A549 (cell line): ENCODE results near the gene CYP3A4. TPM values are rescaled to one million over a fixed set of nuclear protein-coding genes. Genes with fewer than 3 reads are reported as not detected.

Experiments used
- ATAC-seq, 2 experiments: fragments of 200-7000 bp in 1 of 2; fragments of >200 bp in 1 of 2; cut with Nextera tagmentation in 1 of 2; cut with Tn5 transposase in 1 of 2; 3 replicates each; pipeline versions ENCODE4 v1.8.0 to v1.9.1; 2018 to 2020; ENCODE audit warnings: mild to moderate bottlenecking in 1 of 2, moderate library complexity in 1 of 2
- CTCF ChIA-PET: fragments of 300-600 bp; sonication (Branson Sonifier 250); formaldehyde crosslinking; extraction: SDS; loops from one replicate; lab custom pipeline; 2021; ENCODE audit warnings: antibody characterized with exemption, inconsistent platforms; lab: Yijun Ruan, JAX
- POLR2A ChIA-PET: fragments of 350-600 bp; formaldehyde crosslinking; extraction: SDS; loops from one replicate; lab custom pipeline; 2021; ENCODE audit warnings: antibody characterized with exemption, inconsistent platforms; lab: Yijun Ruan, JAX
- DNase-seq, 2 experiments: peaks; one replicate each; pipeline versions ENCODE4 v3.0.0 to v3.0.0-alpha.2; 2011 to 2016; ENCODE audit warnings: low read depth in 1 of 2, low spot score in 1 of 2
- FAIRE-seq: peaks from 2 replicates; lab custom pipeline; 2011; peaks lifted over from hg19 to GRCh38; lab: Jason Lieb, UNC
- H3K27ac ChIP-seq, 2 experiments: fragments of >200 bp; sonication (Bioruptor Twin); formaldehyde crosslinking; 3 replicates each; pipeline ENCODE4 v1.5.1; 2016 to 2017
- H3K4me1 ChIP-seq: fragments of >200 bp; sonication (Bioruptor Twin); formaldehyde crosslinking; 3 replicates; pipeline ENCODE4 v1.6.1; 2016
- H3K4me2 ChIP-seq: fragments of >200 bp; sonication (Bioruptor Twin); formaldehyde crosslinking; 3 replicates; pipeline ENCODE4 v1.6.1; 2016
- H3K4me3 ChIP-seq: fragments of >200 bp; sonication (Bioruptor Twin); formaldehyde crosslinking; 3 replicates; pipeline ENCODE4 v1.5.1; 2016
- H3K9me3 ChIP-seq: fragments of >200 bp; sonication (Bioruptor Twin); formaldehyde crosslinking; 3 replicates; pipeline ENCODE4 v1.6.1; 2016
- E2F6 ChIP-seq: IDR thresholded peaks from 2 replicates; pipeline ENCODE4 v1.6.1; 2012; ENCODE audit warnings: low read depth, borderline replicate concordance
- EHF ChIP-seq: fragments of 250-450 bp; sonication (Bioruptor Pico); IDR thresholded peaks from 2 replicates; pipeline ENCODE4 v1.5.0; 2020; ENCODE audit warnings: mild to moderate bottlenecking
- EP300 ChIP-seq, 2 experiments: fragments of >200 bp; sonication (Bioruptor Twin); formaldehyde crosslinking; IDR thresholded peaks; 2 replicates in 1 of 2; 3 replicates in 1 of 2; pipeline ENCODE4 v1.6.1; 2016 to 2017
- ESRRA ChIP-seq: fragments of 150-350 bp; IDR thresholded peaks from 2 replicates; pipeline ENCODE4 v1.6.1; 2014; ENCODE audit warnings: mild to moderate bottlenecking, low read length, borderline replicate concordance
- FOSL2 ChIP-seq, 2 experiments: fragments of 450-650 bp in 1 of 2; fragments of >200 bp in 1 of 2; sonication (Bioruptor Twin) in 1 of 2; formaldehyde crosslinking; IDR thresholded peaks; 2 replicates each; pipeline versions ENCODE4 v1.5.0 to v1.6.1; 2016 to 2020; ENCODE audit warnings: mild to moderate bottlenecking in 1 of 2, moderate library complexity in 1 of 2
- FOXS1 ChIP-seq: fragments of 250-450 bp; sonication (Bioruptor Pico); IDR thresholded peaks from 2 replicates; pipeline ENCODE4 v1.5.0; 2020; ENCODE audit warnings: mild to moderate bottlenecking, moderate library complexity
- HOXB13 ChIP-seq: fragments of 250-450 bp; sonication (Bioruptor Pico); IDR thresholded peaks from 2 replicates; pipeline ENCODE4 v1.5.0; 2020; ENCODE audit warnings: low read depth, mild to moderate bottlenecking, moderate library complexity
- JUN ChIP-seq, 2 experiments: fragments of >200 bp; sonication (Bioruptor Twin); formaldehyde crosslinking; IDR thresholded peaks; 2 replicates in 1 of 2; 3 replicates in 1 of 2; pipeline ENCODE4 v1.6.1; 2016 to 2017
- JUNB ChIP-seq: fragments of >200 bp; sonication (Bioruptor Twin); formaldehyde crosslinking; IDR thresholded peaks from 2 replicates; pipeline ENCODE4 v1.6.1; 2016
- MAFK ChIP-seq: fragments of 450-650 bp; IDR thresholded peaks from 2 replicates; pipeline ENCODE4 v1.6.1; 2014; ENCODE audit not compliant: partially characterized antibody
- MAZ ChIP-seq: fragments of 150-350 bp; IDR thresholded peaks from 2 replicates; pipeline ENCODE4 v1.6.1; 2014; ENCODE audit warnings: antibody characterized with exemption, low read depth, low read length, borderline replicate concordance
- MYC ChIP-seq: IDR thresholded peaks from 2 replicates; pipeline ENCODE4 v1.6.1; 2012; ENCODE audit warnings: mild to moderate bottlenecking, inconsistent platforms, low read length, improper control_type of control experiment, borderline replicate concordance
- NPAS2 ChIP-seq: fragments of 250-450 bp; sonication (Bioruptor Pico); IDR thresholded peaks from 2 replicates; pipeline ENCODE4 v1.8.0; 2022; ENCODE audit warnings: mild to moderate bottlenecking, moderate library complexity, borderline replicate concordance
- PBX3 ChIP-seq: IDR thresholded peaks from 2 replicates; pipeline ENCODE4 v1.6.1; 2012
- PHF8 ChIP-seq: fragments of 200-600 bp; sonication (generic); IDR thresholded peaks from 2 replicates; pipeline ENCODE4 v1.6.1; 2016; ENCODE audit warnings: low read depth, mild to moderate bottlenecking, antibody characterized with exemption, moderate library complexity, borderline replicate concordance
- RARB ChIP-seq: fragments of 250-450 bp; sonication (Bioruptor Pico); IDR thresholded peaks from 2 replicates; pipeline ENCODE4 v1.8.0; 2021; ENCODE audit warnings: mild to moderate bottlenecking, moderate library complexity
- RCOR1 ChIP-seq: fragments of 150-350 bp; IDR thresholded peaks from 2 replicates; pipeline ENCODE4 v1.6.1; 2014; ENCODE audit warnings: antibody characterized with exemption, low read length, low read depth
- REST ChIP-seq: fragments of 200-600 bp; sonication (generic); IDR thresholded peaks from 2 replicates; pipeline ENCODE4 v1.6.1; 2016; ENCODE audit warnings: antibody characterized with exemption, mild to moderate bottlenecking, moderate library complexity
- TFCP2L1 ChIP-seq: fragments of 250-450 bp; sonication (Bioruptor Pico); IDR thresholded peaks from 2 replicates; pipeline ENCODE4 v1.5.0; 2021; ENCODE audit warnings: mild to moderate bottlenecking
- ZC3H11A ChIP-seq: fragments of 450-650 bp; IDR thresholded peaks from 2 replicates; pipeline ENCODE4 v1.6.1; 2014; ENCODE audit warnings: antibody characterized with exemption, mild to moderate bottlenecking
- ZFP36 ChIP-seq: fragments of 450-650 bp; IDR thresholded peaks from 2 replicates; pipeline ENCODE4 v1.6.1; 2014; ENCODE audit warnings: borderline replicate concordance; ENCODE audit not compliant: partially characterized antibody
- WGBS: methylation state at CpG from one replicate; pipeline ENCODE4 v1.1.6; 2017; ENCODE audit errors: missing lambda C conversion rate; 5-methylcytosine and 5-hydroxymethylcytosine counted together
- polyA plus RNA-seq, 4 experiments: library from polyadenylated mRNA; depleted of rRNA in 3 of 4; stranded (reverse); fragments of >200 nt; fragmentation: RNase III in 1 of 4; extraction: RNeasy Plus Mini Kit Qiagen cat#74134 plus additional on column Dnase treatment in 1 of 4; gene quantifications; 2 replicates in 3 of 4; 3 replicates in 1 of 4; pipeline ENCODE4 v1.2.3, GENCODE V29; 2011 to 2017
- TF ChIP-seq, protein P1 (sequence below): fragments of 250-450 bp; sonication (Bioruptor Pico); IDR thresholded peaks from 2 replicates; pipeline ENCODE4 v1.5.0; 2020; ENCODE audit warnings: low read depth, mild to moderate bottlenecking, moderate library complexity

CYP3A4 gene
- polyA plus RNA-seq, 2 of the 4 experiments (the other 2 are of a cell fraction): 0.03 TPM; not detected in 1

GRCh38 chr7:99709838-99710578, 74.0 kb downstream of the CYP3A4 start:
- Histone ChIP-seq H3K4me3 (no peak overlapping the region), H3K27ac (no peak overlapping the region)
- no peak for FAIRE-seq
- CTCF ChIA-PET: no interaction called here
- no peak for TF ChIP-seq FOXS1 (CRISPR knock-in tag)
- no peak for TF ChIP-seq RARB (CRISPR knock-in tag)
- TF ChIP-seq MYC: no peak
- TF ChIP-seq, all 56 proteins: peak for 0
- no peak overlapping the region for H3K4me2 ChIP-seq
- POLR2A ChIA-PET: no interaction called here
- H3K9me3 ChIP-seq: 0 out of 3 replicates have a peak, but pooled peaks cover 4% of the 10 kb centered on the region
- 64% methylated on average over 2 of the region's 2 CpGs for WGBS
- ATAC-seq (no peak), DNase-seq (no peak)
- H3K4me1 ChIP-seq: no peaks in the 10 kb centered on the region

- H3K4me3 ChIP-seq: no peak overlapping the region
- CTCF ChIA-PET: no interaction called here
- no peaks in the 10 kb centered on the region for H3K9me3 ChIP-seq
- FAIRE-seq: no peak
- H3K27ac ChIP-seq: no peak overlapping the region
- no peak overlapping the region for H3K4me2 ChIP-seq
- POLR2A ChIA-PET: no interaction called here
- TF ChIP-seq, protein P1, sequence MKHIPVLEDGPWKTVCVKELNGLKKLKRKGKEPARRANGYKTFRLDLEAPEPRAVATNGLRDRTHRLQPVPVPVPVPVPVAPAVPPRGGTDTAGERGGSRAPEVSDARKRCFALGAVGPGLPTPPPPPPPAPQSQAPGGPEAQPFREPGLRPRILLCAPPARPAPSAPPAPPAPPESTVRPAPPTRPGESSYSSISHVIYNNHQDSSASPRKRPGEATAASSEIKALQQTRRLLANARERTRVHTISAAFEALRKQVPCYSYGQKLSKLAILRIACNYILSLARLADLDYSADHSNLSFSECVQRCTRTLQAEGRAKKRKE: no peak
- TF ChIP-seq FOSL2 (IDR thresholded peaks at IDR 0.05): no peak
- no peak for TF ChIP-seq FOSL2 (CRISPR knock-in tag; IDR thresholded peaks at IDR 0.05)
- TF ChIP-seq RCOR1: no peak
- TF ChIP-seq MAFK: no peak
- TF ChIP-seq MYC: no peak
- no peak for TF ChIP-seq EHF (CRISPR knock-in tag)
- TF ChIP-seq TFCP2L1 (CRISPR knock-in tag): no peak
- no peak for TF ChIP-seq HOXB13 (CRISPR knock-in tag)
- no peak for TF ChIP-seq ZC3H11A
- no peak for TF ChIP-seq JUN (IDR thresholded peaks at IDR 0.05)
- no peak for TF ChIP-seq PHF8
- no peak for TF ChIP-seq JUNB
- TF ChIP-seq ZFP36: no peak
- no peak for TF ChIP-seq MAZ
- H3K4me1 ChIP-seq: no peaks in the 10 kb centered on the region
- WGBS: 84% methylated on average over 2 of the region's 2 CpGs
- ATAC-seq: no peak
- DNase-seq: no peak
Observed at GRCh38 chr7:99709260-99709659, 74.7 kb downstream of the CYP3A4 start.

DNA sequence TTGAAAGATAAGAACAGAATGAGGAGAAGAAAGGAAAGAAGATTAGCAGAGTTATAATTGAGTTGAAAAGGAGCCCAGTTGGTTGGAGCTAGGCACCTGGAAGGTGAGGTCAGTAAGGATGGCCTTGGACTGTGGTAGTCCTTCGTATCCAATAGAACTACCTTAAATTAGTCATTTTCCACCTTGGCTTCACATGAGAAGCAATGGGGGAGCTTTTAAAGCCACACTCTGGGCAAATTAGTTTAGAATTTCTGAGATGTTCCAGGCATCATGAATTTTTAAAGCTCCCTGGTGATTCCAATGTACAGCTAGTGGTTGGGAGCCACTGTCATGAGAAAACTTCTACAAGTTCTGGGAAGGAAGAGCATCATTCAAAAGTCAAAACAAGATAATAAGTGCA, 76.9 kb downstream of the CYP3A4 start:
- Histone ChIP-seq H3K9me3 (no peaks in the 10 kb centered on the region), H3K4me2 (no peak overlapping the region), H3K4me3 (no peak overlapping the region), H3K27ac (no peak overlapping the region), H3K4me1 (no peaks in the 10 kb centered on the region)
- DNase-seq: no peak
- no peak for ATAC-seq
- TF ChIP-seq MAFK (no peak), E2F6 (no peak), PBX3 (no peak), NPAS2 (no peak), REST (no peak), EP300 (IDR thresholded peaks at IDR 0.05) (no peak), MYC (no peak), ESRRA (no peak)
- ChIA-PET CTCF (no interaction called here), POLR2A (no interaction called here)
- 70% methylated on average over 1 of the region's 1 CpG for WGBS
- FAIRE-seq: no peak
